ENCODE results near the gene NXNL1.
A peak's percentile ranks its signal among the peaks of the same experiment; 100 is the strongest.

Gene NXNL1

DNA sequence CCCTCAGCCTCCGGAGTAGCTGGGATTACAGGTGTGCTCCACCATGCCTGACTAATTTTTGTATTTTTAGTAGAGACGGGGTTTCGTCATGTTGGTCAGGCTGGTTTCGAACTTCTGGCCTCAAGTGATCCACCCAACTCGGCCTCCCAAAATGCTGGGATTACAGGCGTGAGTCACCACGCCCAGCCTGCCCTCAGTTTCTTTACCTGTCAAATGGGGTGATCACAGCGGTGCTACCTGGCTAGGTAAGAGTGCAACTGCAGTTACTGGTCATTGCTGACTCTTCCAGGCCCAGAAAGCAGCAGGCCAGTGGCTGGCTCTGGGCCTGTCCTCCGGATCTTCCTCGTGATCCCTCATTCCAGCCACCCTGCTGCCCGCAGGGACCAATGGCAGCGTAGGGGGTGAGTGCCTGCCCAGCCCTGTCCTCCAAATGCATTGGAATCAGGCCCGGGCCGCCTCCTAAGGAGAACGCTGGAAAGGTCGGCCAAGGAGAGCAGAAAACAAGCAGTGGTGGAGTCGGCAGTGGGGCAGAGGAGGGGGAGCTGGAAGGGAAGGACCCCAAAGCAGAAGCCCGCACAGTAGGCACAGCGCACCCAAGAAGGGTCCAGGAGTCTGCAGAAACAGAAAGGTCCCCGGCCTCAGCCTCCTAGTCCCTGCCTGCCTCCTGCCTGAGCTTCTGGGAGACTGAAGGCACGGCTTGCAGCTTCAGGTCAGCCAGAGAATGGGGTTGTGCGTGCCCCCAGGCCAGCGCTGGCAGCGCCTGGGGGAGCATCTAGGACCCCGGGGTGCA lies 7.8 kb upstream of the NXNL1 start:
- H3K27ac ChIP-seq: 0 out of 2 replicates have a peak overlapping the region, but pooled peaks have one; percentile 8
- TF ChIP-seq FOXP2 (optimal IDR thresholded peaks at IDR 0.05; ENCODE audit: control extremely low read depth, extremely low read length, insufficient read depth) (no peak), POLR2AphosphoS5 (IDR thresholded peaks at IDR 0.05; ENCODE audit: borderline replicate concordance, low read depth, low read length) (no peak), EZH2 (IDR thresholded peaks at IDR 0.05) (no peak)
- no peaks in the 10 kb centered on the region for H3K36me3 ChIP-seq (ENCODE audit: insufficient read depth, low read length)
- no peak overlapping the region for H3K9ac ChIP-seq (ENCODE audit: insufficient read length)
- peak overlapping the region; percentile 80; the same call in 1 of the 2 replicates for H3K4me3 ChIP-seq
- DNase-seq (ENCODE audit: low read depth, low spot score): no peak
- H3K9me3 ChIP-seq (ENCODE audit: low read depth, low read length): no peaks in the 10 kb centered on the region

DNA sequence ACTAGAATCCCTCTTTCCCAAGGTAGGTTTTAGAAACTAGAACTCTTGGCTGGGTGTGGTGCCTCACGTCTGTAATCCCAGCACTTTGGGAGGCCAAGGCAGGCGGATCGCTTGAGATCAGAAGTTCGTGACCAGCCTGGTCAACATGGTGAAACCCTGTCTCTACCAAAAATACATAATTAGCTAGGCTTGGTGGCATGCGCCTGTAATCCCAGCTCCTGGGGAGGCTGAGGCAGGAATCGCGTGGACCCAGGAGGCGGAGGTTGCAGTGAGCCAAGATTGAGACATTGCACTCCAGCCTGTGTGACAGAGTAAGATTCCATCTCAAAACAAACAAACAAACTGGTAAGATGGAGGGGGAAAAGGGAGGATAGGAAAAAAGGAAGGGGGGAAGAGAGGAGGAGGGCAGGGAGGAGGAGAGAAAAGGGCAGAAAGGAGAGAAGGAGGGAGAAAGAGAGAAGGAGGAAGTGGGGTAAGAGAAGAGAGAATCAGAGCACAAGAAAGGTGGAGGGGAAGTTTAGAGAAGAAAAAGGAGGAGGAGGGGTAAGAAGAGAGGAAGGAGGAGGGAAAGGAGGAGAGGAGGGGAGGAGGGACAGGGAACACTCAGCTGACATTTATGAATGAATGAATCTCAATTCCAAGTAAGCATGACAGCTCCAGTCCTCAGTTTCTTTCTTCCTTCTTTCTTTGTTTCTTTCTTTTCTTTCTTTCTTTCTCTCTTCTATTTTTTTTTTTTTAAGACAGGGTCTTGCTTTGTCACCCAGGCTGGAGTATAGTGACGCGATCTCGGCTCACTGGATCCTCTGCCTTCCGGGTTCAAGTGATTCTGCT lies 7.0 kb upstream of the NXNL1 start:
- DNase-seq (ENCODE audit: low read depth, low spot score): no peak
- Histone ChIP-seq H3K27ac (peak overlapping the region; percentile 25; the same call in 1 of the 2 replicates), H3K4me3 (no peak overlapping the region), H3K36me3 (ENCODE audit: insufficient read depth, low read length) (no peaks in the 10 kb centered on the region), H3K9ac (ENCODE audit: insufficient read length) (no peak overlapping the region), H3K9me3 (ENCODE audit: low read depth, low read length) (no peaks in the 10 kb centered on the region)
- TF ChIP-seq EZH2 (IDR thresholded peaks at IDR 0.05) (no peak), FOXP2 (optimal IDR thresholded peaks at IDR 0.05; ENCODE audit: control extremely low read depth, extremely low read length, insufficient read depth) (no peak), POLR2AphosphoS5 (IDR thresholded peaks at IDR 0.05; ENCODE audit: borderline replicate concordance, low read depth, low read length) (no peak)

GRCh38 chr19:17466487-17466850 lies 5.7 kb upstream of the NXNL1 start:
- Histone ChIP-seq H3K9me3 (ENCODE audit: low read depth, low read length) (no peaks in the 10 kb centered on the region), H3K4me3 (no peak overlapping the region), H3K9ac (ENCODE audit: insufficient read length) (no peak overlapping the region), H3K36me3 (ENCODE audit: insufficient read depth, low read length) (no peaks in the 10 kb centered on the region), H3K27ac (no peak overlapping the region)
- DNase-seq (ENCODE audit: low read depth, low spot score): no peak
- TF ChIP-seq FOXP2 (optimal IDR thresholded peaks at IDR 0.05; ENCODE audit: control extremely low read depth, extremely low read length, insufficient read depth): no peak
- TF ChIP-seq EZH2 (IDR thresholded peaks at IDR 0.05): no peak
- no peak for TF ChIP-seq POLR2AphosphoS5 (IDR thresholded peaks at IDR 0.05; ENCODE audit: borderline replicate concordance, low read depth, low read length)

DNA sequence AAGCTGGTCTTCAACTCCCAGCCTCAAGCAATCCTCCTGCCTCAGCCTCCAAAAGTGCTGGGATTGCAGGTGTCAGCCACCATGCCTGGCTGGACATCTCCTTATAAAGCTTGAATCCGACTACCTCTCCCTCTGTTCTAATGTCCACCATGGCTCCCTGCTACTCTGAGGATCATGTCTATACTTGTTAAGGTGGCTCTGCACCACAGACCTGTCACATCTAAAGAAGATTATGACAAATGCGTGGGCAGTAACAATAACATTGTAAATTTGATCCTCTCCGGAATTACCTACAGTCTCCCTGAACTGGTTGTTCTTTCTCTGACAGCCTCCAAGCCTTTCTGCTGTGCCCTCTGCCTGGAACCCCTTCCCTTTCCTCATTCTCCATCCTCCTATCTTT lies 1.8 kb downstream of the NXNL1 start:
- DNase-seq (ENCODE audit: low read depth, low spot score): no peak
- Histone ChIP-seq H3K9ac (ENCODE audit: insufficient read length) (no peak overlapping the region), H3K36me3 (ENCODE audit: insufficient read depth, low read length) (no peaks in the 10 kb centered on the region), H3K9me3 (ENCODE audit: low read depth, low read length) (no peaks in the 10 kb centered on the region), H3K27ac (no peak overlapping the region), H3K4me3 (no peak overlapping the region)
- no peak for TF ChIP-seq POLR2AphosphoS5 (IDR thresholded peaks at IDR 0.05; ENCODE audit: borderline replicate concordance, low read depth, low read length)
- TF ChIP-seq FOXP2 (optimal IDR thresholded peaks at IDR 0.05; ENCODE audit: control extremely low read depth, extremely low read length, insufficient read depth): no peak
- no peak for TF ChIP-seq EZH2 (IDR thresholded peaks at IDR 0.05)

GRCh38 chr19:17457616-17458015 lies 3.1 kb downstream of the NXNL1 start:
- TF ChIP-seq FOXP2 (optimal IDR thresholded peaks at IDR 0.05; ENCODE audit: control extremely low read depth, extremely low read length, insufficient read depth): no peak
- TF ChIP-seq EZH2 (IDR thresholded peaks at IDR 0.05): no peak
- TF ChIP-seq POLR2AphosphoS5 (IDR thresholded peaks at IDR 0.05; ENCODE audit: borderline replicate concordance, low read depth, low read length): no peak
- no peak for DNase-seq (ENCODE audit: low read depth, low spot score)
- Histone ChIP-seq H3K4me3 (no peak overlapping the region), H3K9me3 (ENCODE audit: low read depth, low read length) (no peaks in the 10 kb centered on the region), H3K36me3 (ENCODE audit: insufficient read depth, low read length) (no peaks in the 10 kb centered on the region), H3K9ac (ENCODE audit: insufficient read length) (no peak overlapping the region), H3K27ac (no peak overlapping the region)

DNA sequence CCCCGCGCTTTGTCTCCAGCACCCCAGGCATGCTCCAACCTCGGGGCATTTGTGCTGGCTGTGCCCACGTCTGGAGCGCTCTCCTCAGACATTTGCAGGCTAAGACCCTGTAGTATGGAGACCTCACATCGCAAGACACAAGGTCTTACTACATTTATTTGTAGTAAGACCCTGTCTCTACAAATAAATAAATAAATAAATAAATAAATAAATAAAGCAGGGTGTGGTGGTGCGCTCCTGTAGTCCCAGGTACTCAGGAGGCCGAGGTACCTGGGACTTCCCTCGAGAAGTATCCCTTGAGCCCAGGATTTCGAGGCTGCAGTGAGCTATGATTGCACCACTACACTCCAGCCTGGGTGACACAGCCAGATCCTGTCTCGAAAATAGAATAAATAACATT lies 4.6 kb downstream of the NXNL1 start:
- Histone ChIP-seq H3K9ac (ENCODE audit: insufficient read length) (no peak overlapping the region), H3K36me3 (ENCODE audit: insufficient read depth, low read length) (no peaks in the 10 kb centered on the region), H3K9me3 (ENCODE audit: low read depth, low read length) (no peaks in the 10 kb centered on the region), H3K4me3 (no peak overlapping the region), H3K27ac (no peak overlapping the region)
- DNase-seq (ENCODE audit: low read depth, low spot score): no peak
- TF ChIP-seq POLR2AphosphoS5 (IDR thresholded peaks at IDR 0.05; ENCODE audit: borderline replicate concordance, low read depth, low read length): no peak

- Histone ChIP-seq H3K27ac (no peak overlapping the region), H3K9ac (ENCODE audit: insufficient read length) (no peak overlapping the region), H3K9me3 (ENCODE audit: low read depth, low read length) (no peaks in the 10 kb centered on the region), H3K4me3 (no peak overlapping the region), H3K36me3 (ENCODE audit: insufficient read depth, low read length) (no peaks in the 10 kb centered on the region)
- no peak for DNase-seq (ENCODE audit: low read depth, low spot score)
- TF ChIP-seq EZH2 (IDR thresholded peaks at IDR 0.05) (no peak), FOXP2 (optimal IDR thresholded peaks at IDR 0.05; ENCODE audit: control extremely low read depth, extremely low read length, insufficient read depth) (no peak), POLR2AphosphoS5 (IDR thresholded peaks at IDR 0.05; ENCODE audit: borderline replicate concordance, low read depth, low read length) (no peak)
Observed at GRCh38 chr19:17455308-17456123, 5.2 kb downstream of the NXNL1 start.

DNA sequence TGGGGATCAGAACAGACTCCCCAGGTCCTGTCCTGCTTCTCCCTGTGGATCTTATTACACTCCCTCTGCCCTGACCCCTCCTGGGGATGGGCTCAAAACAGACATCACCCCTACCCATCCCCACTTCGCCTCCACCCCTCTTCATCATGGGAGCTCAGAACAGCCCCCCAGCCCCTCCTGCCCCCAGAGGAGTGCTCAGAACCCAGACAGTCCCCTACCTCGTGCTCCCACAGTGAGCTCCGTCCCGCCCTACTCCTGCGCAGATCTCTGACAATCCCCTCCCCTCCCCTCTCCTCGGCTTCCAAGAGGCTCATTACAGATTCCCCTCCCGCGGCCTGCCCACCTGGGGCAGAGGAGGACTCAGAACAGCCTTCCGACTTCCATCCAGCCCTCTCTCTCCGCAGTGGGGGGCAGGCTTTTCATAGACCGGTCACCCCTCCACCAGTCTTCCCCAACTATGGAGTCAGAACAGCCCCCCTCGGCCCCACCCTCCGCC lies 6.1 kb downstream of the NXNL1 start:
- no peak for DNase-seq (ENCODE audit: low read depth, low spot score)
- Histone ChIP-seq H3K36me3 (ENCODE audit: insufficient read depth, low read length) (no peaks in the 10 kb centered on the region), H3K9ac (ENCODE audit: insufficient read length) (no peak overlapping the region), H3K9me3 (ENCODE audit: low read depth, low read length) (no peaks in the 10 kb centered on the region), H3K27ac (no peak overlapping the region), H3K4me3 (no peak overlapping the region)
- no peak for TF ChIP-seq POLR2AphosphoS5 (IDR thresholded peaks at IDR 0.05; ENCODE audit: borderline replicate concordance, low read depth, low read length)
- no peak for TF ChIP-seq FOXP2 (optimal IDR thresholded peaks at IDR 0.05; ENCODE audit: control extremely low read depth, extremely low read length, insufficient read depth)
- no peak for TF ChIP-seq EZH2 (IDR thresholded peaks at IDR 0.05)
